G401 (cell line): ENCODE data around the gene TRIM5. TPM values are rescaled to one million over a fixed set of nuclear protein-coding genes. Genes with fewer than 3 reads are reported as not detected.
"Not testable (repeated sequence)": the region's sequence is repeated elsewhere in the genome, so short reads cannot be mapped to it uniquely, and the experiment has no call there.

ENCODE experiments used
- DNase-seq: peaks from one replicate; pipeline ENCODE4 v3.0.0-alpha.2; 2015; ENCODE audit warnings: low spot score
- in situ Hi-C: cut with HindIII; loops from 2 replicates; pipeline ENCODE4 v1.10.0; 2016; ENCODE audit warnings: low sequenced_read_pairs, mixed read lengths
- total RNA-seq: library from RNA; depleted of rRNA; stranded (reverse); fragments of >200 nt; shearing (Covaris generic); gene quantifications from 2 replicates; pipeline ENCODE4 v1.2.3, GENCODE V29; 2014; rRNA removed

The TRIM5 gene, protein sequence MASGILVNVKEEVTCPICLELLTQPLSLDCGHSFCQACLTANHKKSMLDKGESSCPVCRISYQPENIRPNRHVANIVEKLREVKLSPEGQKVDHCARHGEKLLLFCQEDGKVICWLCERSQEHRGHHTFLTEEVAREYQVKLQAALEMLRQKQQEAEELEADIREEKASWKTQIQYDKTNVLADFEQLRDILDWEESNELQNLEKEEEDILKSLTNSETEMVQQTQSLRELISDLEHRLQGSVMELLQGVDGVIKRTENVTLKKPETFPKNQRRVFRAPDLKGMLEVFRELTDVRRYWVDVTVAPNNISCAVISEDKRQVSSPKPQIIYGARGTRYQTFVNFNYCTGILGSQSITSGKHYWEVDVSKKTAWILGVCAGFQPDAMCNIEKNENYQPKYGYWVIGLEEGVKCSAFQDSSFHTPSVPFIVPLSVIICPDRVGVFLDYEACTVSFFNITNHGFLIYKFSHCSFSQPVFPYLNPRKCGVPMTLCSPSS
- 11.1 and 14.3 TPM in 2 replicates for total RNA-seq

DNA sequence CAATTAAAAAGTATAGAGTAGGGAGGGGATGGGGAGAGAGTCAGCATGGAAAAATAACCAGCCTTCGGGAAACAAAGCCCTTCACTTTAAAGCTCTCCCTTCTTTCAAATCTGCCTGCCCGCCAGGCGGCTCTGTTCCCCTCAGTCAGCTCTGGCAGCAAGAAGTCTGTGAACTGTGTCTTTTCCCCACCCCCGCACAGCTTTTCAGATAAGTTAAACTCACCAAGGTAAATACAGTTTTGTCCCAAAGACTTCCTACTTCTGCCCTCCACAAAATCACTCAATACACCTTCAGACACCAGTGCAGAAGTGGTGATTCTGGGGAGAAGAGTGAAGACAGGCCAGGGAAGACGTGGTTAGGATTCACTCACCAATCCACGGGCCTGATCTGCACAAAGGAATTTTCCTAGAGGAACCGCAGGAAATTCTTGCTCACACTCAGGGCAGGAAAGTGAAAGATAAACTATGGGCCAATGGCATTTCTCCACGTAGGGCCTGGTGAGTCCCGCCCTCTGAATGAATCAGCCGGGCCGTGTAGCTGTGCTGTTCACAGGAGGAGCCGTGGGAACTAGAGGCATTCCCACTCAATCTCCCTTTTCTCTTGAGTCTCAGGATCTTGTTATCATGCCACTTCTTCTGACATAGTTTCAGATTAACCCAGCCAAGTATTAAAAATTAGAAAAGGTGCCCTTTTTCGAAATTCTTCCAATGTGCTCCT, at the start of gene TRIM5:
TRIM5 (minus strand) TSS at position 429 of the 717 bp plus-strand sequence. CDS start 4,897 bp downstream, outside the sequence.
- in situ Hi-C loops, result no loop called here
- peak; percentile 40 for DNase-seq

DNA sequence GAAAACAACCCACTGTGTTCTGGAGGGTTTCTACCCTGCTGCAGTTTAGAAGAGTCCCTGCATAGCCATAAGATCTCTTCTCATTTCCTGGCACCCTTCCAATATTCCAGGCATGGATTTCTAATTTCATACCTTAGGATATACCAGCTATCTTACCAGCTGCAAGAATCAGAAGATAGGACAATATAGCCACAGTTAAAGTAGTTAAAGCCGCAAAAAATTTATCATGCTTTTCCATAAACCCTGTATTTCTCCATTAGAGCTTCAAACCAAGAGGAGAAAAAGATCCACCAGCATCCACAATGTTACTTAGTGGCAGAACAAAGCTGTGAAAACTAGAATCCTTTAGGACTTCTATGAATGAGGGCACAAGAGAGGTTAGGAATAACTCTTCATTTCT, 42.8 kb upstream of the TRIM5 start:
- in situ Hi-C loops, result no loop called here
- no peak for DNase-seq

DNA sequence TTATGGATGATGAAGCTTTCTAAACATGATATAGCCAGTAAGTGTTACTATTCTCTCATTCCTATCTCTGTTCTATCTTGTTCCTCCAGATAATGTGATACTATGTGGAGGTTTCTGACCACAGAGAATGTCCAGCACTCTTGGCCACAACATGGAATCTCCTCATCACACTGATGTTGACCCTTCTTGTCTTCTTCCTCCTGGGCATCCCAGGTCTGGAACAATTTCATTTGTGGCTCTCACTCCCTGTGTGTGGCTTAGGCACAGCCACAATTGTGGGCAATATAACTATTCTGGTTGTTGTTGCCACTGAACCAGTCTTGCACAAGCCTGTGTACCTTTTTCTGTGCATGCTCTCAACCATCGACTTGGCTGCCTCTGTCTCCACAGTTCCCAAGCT, 41.5 kb upstream of the TRIM5 start:
- no peak for DNase-seq
- in situ Hi-C loops, result no loop called here

DNA sequence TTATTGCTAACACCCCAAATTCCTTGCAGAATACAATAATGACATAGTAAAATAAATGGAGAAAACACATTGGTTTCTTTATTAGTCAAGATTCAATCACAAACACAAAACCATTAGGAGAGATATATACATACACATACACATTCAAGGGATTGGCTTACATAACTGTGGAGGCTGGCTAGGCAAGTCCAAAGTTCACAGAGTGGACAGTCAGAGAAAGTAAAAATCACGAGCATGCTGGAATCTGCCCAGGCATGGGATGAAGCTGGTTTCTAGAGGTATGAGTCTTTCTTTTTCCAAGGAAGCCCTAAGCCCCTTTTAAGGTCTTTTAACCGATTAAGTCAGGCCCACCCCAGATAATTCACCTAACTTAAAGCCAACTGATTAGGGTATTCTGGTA, 37.7 kb upstream of the TRIM5 start:
- no peak for DNase-seq
- in situ Hi-C loops, result no loop called here

DNA sequence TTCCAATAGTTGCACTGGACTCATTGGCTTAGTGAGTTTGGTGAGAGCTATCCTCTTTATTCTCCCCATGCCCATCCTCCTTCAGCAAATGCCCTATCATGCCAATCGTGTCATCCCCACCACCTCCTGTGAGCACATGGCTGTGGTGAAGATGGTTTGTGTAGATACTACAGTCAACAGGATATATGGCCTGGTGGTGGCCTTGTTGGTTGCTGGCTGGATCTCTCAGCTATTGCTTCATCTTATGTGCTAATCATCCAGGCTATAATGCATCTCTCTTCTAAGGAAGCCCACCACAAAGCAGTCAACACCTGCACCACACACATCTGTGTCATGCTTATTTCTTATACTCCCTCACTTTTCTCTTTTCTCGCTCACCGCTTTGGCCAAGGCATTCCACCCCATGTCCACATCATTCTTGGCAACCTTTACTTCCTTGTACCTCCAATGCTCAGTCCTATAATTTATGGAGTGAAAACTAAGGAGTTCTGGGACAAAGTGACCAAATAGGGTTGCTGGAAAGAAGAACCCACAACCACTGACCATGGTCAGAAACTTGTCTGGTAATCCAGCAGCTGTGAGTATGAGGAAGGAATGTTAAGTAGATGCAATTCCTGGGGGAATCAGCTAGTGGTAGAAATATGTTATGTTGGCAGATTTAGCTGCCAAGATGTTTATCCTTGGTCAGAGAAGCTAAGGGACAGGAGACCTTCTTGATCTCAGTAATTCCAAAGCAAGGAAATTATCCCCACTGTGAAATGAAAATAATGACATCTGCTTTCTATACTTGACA, 35.0 kb upstream of the TRIM5 start:
- in situ Hi-C loops, result no loop called here

DNA sequence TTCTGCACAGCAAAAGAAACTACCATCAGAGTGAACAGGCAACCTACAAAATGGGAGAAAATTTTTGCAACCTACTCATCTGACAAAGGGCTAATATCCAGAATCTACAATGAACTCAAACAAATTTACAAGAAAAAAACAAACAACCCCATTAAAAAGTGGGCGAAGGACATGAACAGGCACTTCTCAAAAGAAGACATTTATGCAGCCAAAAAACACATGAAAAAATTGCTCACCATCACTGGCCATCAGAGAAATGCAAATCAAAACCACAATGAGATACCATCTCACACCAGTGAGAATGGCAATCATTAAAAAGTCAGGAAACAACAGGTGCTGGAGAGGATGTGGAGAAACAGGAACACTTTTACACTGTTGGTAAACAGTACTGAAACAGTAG, 31.6 kb upstream of the TRIM5 start:
- in situ Hi-C loops, result not testable (repeated sequence)

More for the DNA sequence above, 35.0 kb upstream of the TRIM5 start:
- DNase-seq, result no peak

DNA sequence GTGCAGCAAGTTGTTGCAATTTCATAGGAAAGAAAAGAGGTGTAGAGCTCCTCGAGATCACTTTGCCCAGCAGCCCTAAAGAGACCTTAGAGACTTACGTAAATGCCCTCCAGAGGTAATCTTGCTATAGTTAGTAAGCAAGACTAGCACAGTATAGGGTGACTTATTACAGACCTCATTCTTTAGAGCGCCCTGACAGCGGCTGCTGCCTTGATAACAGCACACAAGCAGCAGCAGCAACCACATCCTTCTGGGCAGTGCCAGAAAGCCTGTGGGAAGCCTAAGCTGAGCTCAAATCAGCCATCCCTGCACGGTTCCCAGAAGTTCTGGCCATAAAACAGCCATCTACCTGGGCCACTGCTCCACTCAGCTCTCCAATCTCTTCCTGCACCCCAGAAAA, 28.8 kb upstream of the TRIM5 start:
- in situ Hi-C loops, result no loop called here
- no peak for DNase-seq

More for the DNA sequence above, 31.6 kb upstream of the TRIM5 start:
- not testable (repeated sequence) for DNase-seq

DNA sequence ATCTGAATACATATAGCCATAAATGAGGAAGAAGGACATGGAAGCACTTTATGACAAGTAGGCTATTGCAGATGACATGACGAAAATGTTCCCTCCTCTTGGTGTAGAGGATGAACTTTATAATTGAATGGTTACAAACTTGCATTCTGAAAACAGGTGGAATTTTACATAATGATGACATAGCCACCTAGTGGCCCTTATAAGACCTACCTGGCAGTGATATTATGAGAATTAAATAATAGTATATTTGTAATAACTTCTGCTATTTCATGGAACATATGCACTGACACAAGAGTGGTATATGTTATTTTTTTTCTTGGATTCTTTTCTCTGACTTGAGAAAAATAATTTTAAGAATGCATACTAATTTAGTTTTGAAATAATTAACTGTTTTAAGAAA, 27.6 kb upstream of the TRIM5 start:
- in situ Hi-C loops, result no loop called here

DNA sequence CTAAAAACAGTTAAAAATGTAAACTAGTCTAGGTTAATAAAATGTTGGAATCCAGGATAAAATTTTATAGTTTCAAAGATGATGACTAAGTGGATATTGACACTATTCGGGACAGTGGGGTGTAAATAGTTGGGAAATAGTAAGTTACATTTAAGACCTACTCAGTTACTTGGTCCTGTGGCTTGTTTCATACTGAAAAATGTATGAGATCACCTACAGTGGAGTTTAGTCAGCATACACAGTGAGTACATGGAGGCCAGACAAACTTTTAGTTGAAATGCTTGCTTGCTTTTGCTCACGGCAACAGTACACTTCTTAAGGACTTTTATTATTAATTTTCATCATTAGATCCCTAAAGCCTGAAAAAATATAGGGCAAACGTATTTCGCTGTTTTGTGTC, 20.8 kb upstream of the TRIM5 start:
- no peak for DNase-seq
- in situ Hi-C loops, result no loop called here

More for the DNA sequence above, 27.6 kb upstream of the TRIM5 start:
- no peak for DNase-seq

DNA sequence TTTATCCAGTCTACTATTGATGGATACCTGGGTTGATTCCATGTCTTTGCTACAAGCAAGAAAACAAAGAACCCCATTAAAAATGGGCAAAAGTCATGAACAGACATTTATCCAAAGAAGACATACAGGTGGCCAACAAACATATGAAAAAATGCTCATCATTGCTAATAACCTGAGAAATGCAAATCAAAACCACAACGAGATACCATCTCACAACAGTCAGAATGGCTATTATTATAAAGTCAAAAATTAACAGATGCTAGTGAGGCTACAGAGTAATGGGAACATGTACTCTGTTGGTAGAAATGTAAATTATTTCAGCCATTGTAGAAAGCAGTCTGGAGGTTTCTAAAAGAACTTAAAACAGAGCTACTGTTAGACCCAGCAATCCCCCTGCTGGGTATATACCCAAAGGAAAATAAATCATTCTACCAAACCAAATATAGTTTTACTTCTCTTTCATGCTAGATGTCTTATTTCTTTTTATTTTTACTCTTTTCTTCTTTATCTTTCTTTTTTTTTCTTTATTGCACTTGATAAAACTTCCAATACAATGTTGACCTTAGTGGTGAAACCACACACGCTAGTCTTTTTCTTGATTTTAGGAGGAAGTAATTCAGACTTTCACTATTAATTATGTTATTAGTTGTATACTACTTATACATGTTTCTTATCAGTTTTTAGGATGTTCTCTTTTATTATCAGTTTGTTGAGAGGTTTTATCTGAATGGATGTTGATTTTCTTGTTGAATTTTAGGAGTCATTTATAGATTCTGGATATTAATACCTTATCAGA, 19.1 kb upstream of the TRIM5 start:
- in situ Hi-C loops, result no loop called here

DNA sequence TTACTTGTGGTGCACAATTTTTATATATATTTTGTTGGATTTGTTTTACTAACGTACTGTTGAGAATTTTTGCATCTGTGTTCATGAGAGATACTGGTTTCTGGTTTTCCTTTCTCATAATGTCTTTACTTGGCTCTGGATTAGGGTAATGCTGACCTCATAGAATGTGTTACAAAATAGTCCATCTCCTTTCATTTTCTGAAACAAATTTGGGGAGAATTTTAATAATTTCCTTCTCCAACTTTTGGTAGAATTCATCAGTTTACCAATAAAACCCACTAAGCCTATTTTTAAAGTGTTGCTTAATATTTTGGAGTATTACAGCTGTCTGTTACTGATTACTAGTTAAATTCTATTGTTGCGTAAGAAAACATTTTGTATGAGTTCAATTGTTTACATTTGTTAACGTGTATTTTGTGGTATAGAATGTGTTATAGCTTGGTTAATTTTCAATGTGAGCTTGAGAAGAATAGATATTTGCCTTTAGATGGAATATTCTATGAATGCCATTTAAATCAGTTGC, 16.2 kb upstream of the TRIM5 start:
- no peak for DNase-seq
- in situ Hi-C loops, result no loop called here

More for the DNA sequence above, 19.1 kb upstream of the TRIM5 start:
- DNase-seq, result no peak

DNA sequence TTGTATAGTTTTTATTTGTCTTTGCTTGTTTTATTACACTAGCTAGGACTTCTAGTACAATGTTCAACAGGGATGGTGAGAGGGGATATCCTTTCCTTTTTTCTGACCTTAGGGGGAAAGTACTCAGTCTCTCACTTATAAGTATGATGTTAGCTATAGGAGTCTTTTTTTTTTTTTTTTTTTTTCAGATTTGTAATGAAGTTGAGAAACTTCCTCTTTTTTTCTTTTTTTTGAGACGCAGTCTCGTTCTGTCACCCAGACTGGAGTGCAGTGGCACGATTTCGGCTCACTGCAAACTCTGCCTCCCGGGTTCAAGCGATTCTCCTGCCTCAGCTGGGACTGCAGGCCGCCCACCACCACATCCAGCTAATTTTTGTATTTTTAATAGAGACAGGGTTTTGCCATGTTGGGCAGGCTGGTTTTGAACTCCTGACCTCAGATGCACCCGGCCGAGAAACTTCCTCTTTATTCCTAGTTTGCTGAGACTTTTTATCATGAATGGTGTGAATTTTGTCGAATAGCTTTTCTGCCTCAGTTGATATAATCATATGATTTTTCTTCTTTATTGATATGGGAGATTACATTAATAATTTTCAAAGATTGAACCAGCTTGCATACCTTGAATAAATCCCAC, 15.7 kb upstream of the TRIM5 start:
- in situ Hi-C loops, result no loop called here
- DNase-seq, result no peak

DNA sequence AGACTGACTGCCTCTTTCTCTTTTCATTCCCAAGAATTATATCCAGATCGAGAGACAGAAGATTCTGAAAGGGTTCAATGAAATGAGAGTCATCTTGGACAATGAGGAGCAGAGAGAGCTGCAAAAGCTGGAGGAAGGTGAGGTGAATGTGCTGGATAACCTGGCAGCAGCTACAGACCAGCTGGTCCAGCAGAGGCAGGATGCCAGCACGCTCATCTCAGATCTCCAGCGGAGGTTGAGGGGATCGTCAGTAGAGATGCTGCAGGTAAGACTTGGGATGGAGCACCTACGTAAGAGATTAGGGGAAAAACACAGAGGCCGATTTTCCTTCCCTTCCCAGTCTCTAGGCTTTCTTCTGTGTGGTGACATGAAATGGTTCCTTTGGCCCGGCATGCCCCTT, 13.4 kb upstream of the TRIM5 start:
- peak; percentile 80 for DNase-seq
- in situ Hi-C loops, result no loop called here

DNA sequence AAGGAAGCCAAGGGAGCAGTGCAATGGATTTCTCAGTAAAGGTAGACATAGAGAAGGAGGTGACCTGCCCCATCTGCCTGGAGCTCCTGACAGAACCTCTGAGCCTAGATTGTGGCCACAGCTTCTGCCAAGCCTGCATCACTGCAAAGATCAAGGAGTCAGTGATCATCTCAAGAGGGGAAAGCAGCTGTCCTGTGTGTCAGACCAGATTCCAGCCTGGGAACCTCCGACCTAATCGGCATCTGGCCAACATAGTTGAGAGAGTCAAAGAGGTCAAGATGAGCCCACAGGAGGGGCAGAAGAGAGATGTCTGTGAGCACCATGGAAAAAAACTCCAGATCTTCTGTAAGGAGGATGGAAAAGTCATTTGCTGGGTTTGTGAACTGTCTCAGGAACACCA, 11.3 kb upstream of the TRIM5 start:
- DNase-seq, result no peak
- in situ Hi-C loops, result no loop called here

DNA sequence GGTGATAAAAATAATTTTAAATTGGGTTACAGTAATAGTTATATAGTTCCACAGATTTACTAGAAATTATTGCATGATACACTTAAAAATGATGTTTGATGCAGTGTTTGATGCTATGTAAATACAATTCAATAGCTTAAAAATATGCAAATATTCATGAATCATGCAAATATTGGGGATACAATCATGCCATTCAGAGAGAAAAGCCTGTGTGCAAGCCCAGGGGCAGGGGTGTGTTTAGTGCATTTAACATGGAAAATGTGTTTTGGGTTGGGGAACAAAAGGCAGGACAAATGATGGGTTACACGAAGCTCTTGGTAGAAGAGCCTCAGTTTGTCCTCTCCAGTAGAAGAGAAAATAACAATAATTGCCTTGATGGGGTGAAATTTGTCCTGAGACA, 10.7 kb upstream of the TRIM5 start:
- in situ Hi-C loops, result no loop called here
- DNase-seq, result no peak

DNA sequence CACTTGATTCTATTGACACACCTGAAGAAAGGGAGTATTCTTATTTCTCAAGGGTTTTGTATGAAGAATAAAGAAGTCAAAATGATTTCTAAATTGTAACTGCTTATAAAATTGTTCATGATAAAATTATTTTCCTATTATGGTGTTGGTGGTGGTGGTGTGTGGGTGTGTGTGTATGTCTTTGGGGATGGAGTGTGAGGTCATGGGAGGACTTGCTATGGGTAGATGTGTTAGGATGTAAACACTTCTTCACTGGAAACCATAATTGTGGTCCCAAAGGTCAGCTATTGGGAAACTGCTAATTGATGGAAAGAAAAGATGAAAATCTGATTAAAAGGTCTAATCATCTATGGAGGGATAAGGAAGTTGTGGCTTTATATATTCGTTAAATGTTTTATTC, 9.8 kb upstream of the TRIM5 start:
- in situ Hi-C loops, result no loop called here
- DNase-seq, result no peak

DNA sequence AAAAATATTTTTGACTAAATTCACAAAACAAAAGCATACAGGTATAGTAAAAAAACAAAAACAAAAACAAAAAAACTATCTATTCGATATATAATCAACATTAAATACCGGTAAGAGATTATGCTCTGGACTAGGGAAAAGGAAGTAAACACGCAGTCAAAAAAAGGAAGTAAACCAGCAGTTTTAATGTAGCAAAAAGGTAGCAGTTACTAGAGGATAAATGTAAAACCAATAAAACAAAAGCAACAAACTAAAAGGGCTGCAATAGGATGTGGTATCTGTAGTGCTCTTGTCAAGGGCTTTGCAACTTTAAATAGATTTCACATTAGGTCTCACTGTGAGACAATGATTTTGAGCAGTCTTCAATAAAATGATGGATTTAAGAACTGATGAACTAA, 7.1 kb upstream of the TRIM5 start:
- in situ Hi-C loops, result no loop called here
- no peak for DNase-seq
